ENCODE measurements around the gene CEP164. TPM values are rescaled to one million over a fixed set of nuclear protein-coding genes. Genes with fewer than 3 reads are reported as not detected.

The CEP164 gene
- polyA plus RNA-seq, 3 donors: 4.3 to 32.1 (median 8.0) TPM

DNA sequence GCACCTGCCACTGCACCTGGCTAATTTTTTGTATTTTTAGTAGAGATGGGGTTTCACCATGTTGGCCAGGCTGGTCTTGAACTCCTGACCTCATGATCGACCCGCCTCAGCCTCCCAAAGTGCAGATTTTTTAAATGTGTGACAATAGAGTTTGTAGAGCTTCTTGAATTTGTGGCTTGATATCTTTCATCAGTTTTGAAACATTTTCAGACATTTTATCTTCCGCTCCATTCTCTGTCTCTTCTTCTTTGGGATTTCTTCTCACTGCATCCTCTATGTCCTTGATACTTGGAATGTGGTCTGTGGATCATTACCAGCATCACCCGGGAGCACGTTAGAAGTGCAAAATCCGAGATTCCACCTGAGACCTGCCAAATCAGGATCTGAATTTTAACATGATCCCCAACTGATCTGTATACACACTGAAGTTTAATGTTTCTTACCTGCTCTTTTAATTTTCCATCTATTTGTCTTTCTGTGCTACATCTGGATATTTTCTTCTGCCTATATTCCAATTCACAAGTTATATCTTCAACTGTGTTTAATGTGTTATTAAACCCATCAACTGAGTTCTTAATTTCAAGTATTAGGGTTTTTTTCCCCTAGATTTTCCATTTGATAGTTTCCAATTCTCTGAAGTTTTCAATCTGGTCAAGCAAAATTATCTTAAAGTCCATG, 126.4 kb downstream of the CEP164 start:
- H3K9ac ChIP-seq (ENCODE audit: insufficient read depth, low read length, poor library complexity, severe bottlenecking): no peak overlapping the region

DNA sequence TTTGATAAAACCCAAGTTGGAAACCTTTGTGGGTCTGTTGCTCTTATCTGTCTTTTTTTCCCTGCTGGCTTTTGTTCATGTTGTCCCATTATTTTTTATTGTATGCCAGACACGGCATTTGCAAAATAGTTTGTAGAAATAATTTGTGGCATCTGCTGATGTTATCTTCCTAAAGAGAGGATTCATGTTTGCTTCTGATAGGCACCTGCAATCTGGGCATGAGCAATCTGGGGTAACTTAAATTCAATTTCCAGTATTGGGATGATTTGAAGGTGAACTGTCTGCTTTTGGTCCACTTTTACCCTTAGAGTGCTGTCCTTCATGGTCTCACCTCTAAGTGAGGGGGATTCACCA, 126.9 kb downstream of the CEP164 start:
- Histone ChIP-seq H3K4me3 (replicated peaks in 1 of 3; ENCODE audit: low read depth in 2 of 3, low read length in 3 of 3) (no peak overlapping the region), H3K27me3 (ENCODE audit: control insufficient read depth in 2 of 2, insufficient read depth in 2 of 2, low read length in 2 of 2) (no peaks in the 10 kb centered on the region), H3K36me3 (replicated peaks in 1 of 2; ENCODE audit: control insufficient read depth in 1 of 2, insufficient read depth in 2 of 2, low read length in 2 of 2) (no peaks in the 10 kb centered on the region), H2AFZ (ENCODE audit: insufficient read depth, low read depth, low read length, poor library complexity, severe bottlenecking) (no peak overlapping the region), H3K9ac (ENCODE audit: insufficient read depth, low read length, poor library complexity, severe bottlenecking) (no peak overlapping the region), H3K79me2 (ENCODE audit: insufficient read depth, low read length) (no peaks in the 10 kb centered on the region), H3K4me1 (ENCODE audit: control insufficient read depth in 1 of 2, insufficient read depth in 2 of 2, low read length in 2 of 2) (no peaks in the 10 kb centered on the region), H3K9me3 (replicated peaks in 1 of 2; ENCODE audit: control insufficient read depth in 1 of 2, insufficient read depth in 1 of 2, low read length in 2 of 2) (no peaks in the 10 kb centered on the region), H3K4me2 (replicated peaks; ENCODE audit: extremely low read depth, low read length, poor library complexity, severe bottlenecking) (no peak overlapping the region), H3K27ac (ENCODE audit: low read depth in 1 of 2, low read length in 2 of 2) (no peak overlapping the region), H4K20me1 (ENCODE audit: insufficient read depth, low read length) (no peaks in the 10 kb centered on the region)
- peaks cover under 1% of the 10 kb centered on the region for H3K4me1 Mint-ChIP-seq
- DNase-seq: no peak
- WGBS (ENCODE audit: insufficient coverage): no CpG with 5 or more reads among the region's 1 CpG
- H3K27ac Mint-ChIP-seq: no peak overlapping the region
- TF ChIP-seq, protein P1, sequence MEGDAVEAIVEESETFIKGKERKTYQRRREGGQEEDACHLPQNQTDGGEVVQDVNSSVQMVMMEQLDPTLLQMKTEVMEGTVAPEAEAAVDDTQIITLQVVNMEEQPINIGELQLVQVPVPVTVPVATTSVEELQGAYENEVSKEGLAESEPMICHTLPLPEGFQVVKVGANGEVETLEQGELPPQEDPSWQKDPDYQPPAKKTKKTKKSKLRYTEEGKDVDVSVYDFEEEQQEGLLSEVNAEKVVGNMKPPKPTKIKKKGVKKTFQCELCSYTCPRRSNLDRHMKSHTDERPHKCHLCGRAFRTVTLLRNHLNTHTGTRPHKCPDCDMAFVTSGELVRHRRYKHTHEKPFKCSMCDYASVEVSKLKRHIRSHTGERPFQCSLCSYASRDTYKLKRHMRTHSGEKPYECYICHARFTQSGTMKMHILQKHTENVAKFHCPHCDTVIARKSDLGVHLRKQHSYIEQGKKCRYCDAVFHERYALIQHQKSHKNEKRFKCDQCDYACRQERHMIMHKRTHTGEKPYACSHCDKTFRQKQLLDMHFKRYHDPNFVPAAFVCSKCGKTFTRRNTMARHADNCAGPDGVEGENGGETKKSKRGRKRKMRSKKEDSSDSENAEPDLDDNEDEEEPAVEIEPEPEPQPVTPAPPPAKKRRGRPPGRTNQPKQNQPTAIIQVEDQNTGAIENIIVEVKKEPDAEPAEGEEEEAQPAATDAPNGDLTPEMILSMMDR (IDR thresholded peaks at IDR 0.05): no peak
- peaks cover 4 to 15% (median 11%) of the 10 kb centered on the region in 7 donors for H3K9me3 Mint-ChIP-seq
- peaks cover 3 to 8% (median 6%) of the 10 kb centered on the region in 3 donors for H3K27me3 Mint-ChIP-seq (ENCODE audit: low read depth in 3 of 3)
- intact Hi-C loops (cut with micrococcal nuclease): no loop called here
- H3K36me3 Mint-ChIP-seq: no peaks in the 10 kb centered on the region
- H3K4me3 Mint-ChIP-seq: no peak overlapping the region

More for the DNA sequence above, 126.4 kb downstream of the CEP164 start:
- Histone ChIP-seq H3K27ac (ENCODE audit: low read depth in 1 of 2, low read length in 2 of 2) (no peak overlapping the region), H3K4me1 (ENCODE audit: control insufficient read depth in 1 of 2, insufficient read depth in 2 of 2, low read length in 2 of 2) (no peaks in the 10 kb centered on the region), H4K20me1 (ENCODE audit: insufficient read depth, low read length) (no peaks in the 10 kb centered on the region), H3K4me3 (replicated peaks in 1 of 3; ENCODE audit: low read depth in 2 of 3, low read length in 3 of 3) (no peak overlapping the region), H3K27me3 (ENCODE audit: control insufficient read depth in 2 of 2, insufficient read depth in 2 of 2, low read length in 2 of 2) (no peaks in the 10 kb centered on the region), H2AFZ (ENCODE audit: insufficient read depth, low read depth, low read length, poor library complexity, severe bottlenecking) (no peak overlapping the region), H3K4me2 (replicated peaks; ENCODE audit: extremely low read depth, low read length, poor library complexity, severe bottlenecking) (no peak overlapping the region), H3K79me2 (ENCODE audit: insufficient read depth, low read length) (no peaks in the 10 kb centered on the region), H3K9me3 (replicated peaks in 1 of 2; ENCODE audit: control insufficient read depth in 1 of 2, insufficient read depth in 1 of 2, low read length in 2 of 2) (no peaks in the 10 kb centered on the region), H3K36me3 (replicated peaks in 1 of 2; ENCODE audit: control insufficient read depth in 1 of 2, insufficient read depth in 2 of 2, low read length in 2 of 2) (no peaks in the 10 kb centered on the region)
- Mint-ChIP-seq H3K4me3 (no peak overlapping the region), H3K27me3 (ENCODE audit: low read depth in 3 of 3) (peaks cover 6 to 9% (median 8%) of the 10 kb centered on the region in 3 donors), H3K36me3 (no peaks in the 10 kb centered on the region), H3K27ac (no peak overlapping the region), H3K4me1 (no peaks in the 10 kb centered on the region), H3K9me3 (peaks cover 4 to 16% (median 11%) of the 10 kb centered on the region in 7 donors)
- DNase-seq: no peak
- TF ChIP-seq, protein P1 (IDR thresholded peaks at IDR 0.05): no peak
- WGBS (ENCODE audit: insufficient coverage): no CpG with 5 or more reads among the region's 6 CpGs
- intact Hi-C loops (cut with micrococcal nuclease): no loop called here
